ENCODE data around the gene UBE4B. TPM values are rescaled to one million over a fixed set of nuclear protein-coding genes. Genes with fewer than 3 reads are reported as not detected.

The UBE4B gene
- total and polyA plus RNA-seq, 10 of the 15 experiments (the other 5 are each of a cell fraction or from before 2014, with no cell fraction given), result 2.9 to 32.6 (median 20.7) TPM

- Histone ChIP-seq H3K27ac (ENCODE audit: control insufficient read depth, insufficient read depth) (no peak overlapping the region), H3K9ac (ENCODE audit: control insufficient read depth, insufficient read depth, low read length) (no peak overlapping the region), H3K27me3 (replicated peaks in 1 of 2; ENCODE audit: control insufficient read depth in 2 of 2, insufficient read depth in 2 of 2, low read length in 1 of 2) (no peaks in the 10 kb centered on the region), H2AFZ (ENCODE audit: control insufficient read depth, low read depth, low read length) (no peak overlapping the region), H3K4me2 (ENCODE audit: control insufficient read depth, insufficient read depth) (no peak overlapping the region), H4K20me1 (ENCODE audit: control insufficient read depth, insufficient read depth) (no peaks in the 10 kb centered on the region), H3K36me3 (ENCODE audit: control insufficient read depth in 2 of 2, insufficient read depth in 2 of 2, low read length in 1 of 2) (no peaks in the 10 kb centered on the region), H3K79me2 (ENCODE audit: control insufficient read depth, insufficient read depth, low read length) (no peaks in the 10 kb centered on the region), H3K9me3 (replicated peaks; ENCODE audit: control insufficient read depth, insufficient read depth, low read length) (no peaks in the 10 kb centered on the region), H3K4me1 (ENCODE audit: control insufficient read depth, insufficient read depth, low read length) (peaks cover 4% of the 10 kb centered on the region; the same call in 1 of the 2 replicates), H3K4me3 (no peak overlapping the region)
- in situ Hi-C loops (cut with MboI), result no loop called here
- WGBS (ENCODE audit: insufficient coverage, insufficient replicate concordance, low lambda C conversion rate, missing lambda C conversion rate), result 100% methylated on average over 2 of the region's 2 CpGs
- ChIA-PET RAD21 (ENCODE audit: unreplicated experiment) (no interaction called here), CTCF (interaction anchor here (0.7 kb wide), 1 partner anchor 228 kb away, joined by 3 read pairs; no protein-coding TSS in a partner anchor), SMC1A (ENCODE audit: uncharacterized antibody, unreplicated experiment) (no interaction called here), POLR2A (interaction anchor here (0.6 kb wide), 1 partner anchor 203 kb away, joined by 6 read pairs; no protein-coding TSS in a partner anchor)
- no peak for DNase-seq (ENCODE audit: low read depth, low spot score)
- TF ChIP-seq CHD2 (IDR thresholded peaks at IDR 0.05; ENCODE audit: borderline replicate concordance, low read depth, low read length), result no peak
- TF ChIP-seq ZNF622 (IDR thresholded peaks at IDR 0.05), result no peak
- TF ChIP-seq ZNF592 (IDR thresholded peaks at IDR 0.05), result no peak
- TF ChIP-seq CREB1 (IDR thresholded peaks at IDR 0.05; ENCODE audit: low read depth), result no peak
- no peak for TF ChIP-seq NFYB (IDR thresholded peaks at IDR 0.05; ENCODE audit: insufficient read depth, low read depth, low read length)
- TF ChIP-seq MAX (IDR thresholded peaks at IDR 0.05; ENCODE audit: low read depth, low read length), result no peak
- TF ChIP-seq ZBTB11 (CRISPR knock-in tag; IDR thresholded peaks at IDR 0.05), result no peak
- TF ChIP-seq NFIC (IDR thresholded peaks at IDR 0.05; ENCODE audit: low read depth, low read length), result no peak
- no peak for TF ChIP-seq NRF1 (conservative IDR thresholded peaks at IDR 0.05; ENCODE audit: low read depth, low read length)
- no peak for TF ChIP-seq RFX5 (IDR thresholded peaks at IDR 0.05; ENCODE audit: low read depth, low read length)
- no peak for TF ChIP-seq ZNF207 (IDR thresholded peaks at IDR 0.05; ENCODE audit: borderline replicate concordance)
- TF ChIP-seq RUNX3 (IDR thresholded peaks at IDR 0.05; ENCODE audit: low read length), result no peak
- TF ChIP-seq CBFB (IDR thresholded peaks at IDR 0.05; ENCODE audit: low read depth), result no peak
- no peak for TF ChIP-seq ZBED1 (IDR thresholded peaks at IDR 0.05; ENCODE audit: borderline replicate concordance)
- TF ChIP-seq ZZZ3 (IDR thresholded peaks at IDR 0.05; ENCODE audit: control insufficient read depth, insufficient read length, low read depth), result no peak
- TF ChIP-seq ATF7 (IDR thresholded peaks at IDR 0.05; ENCODE audit: low read depth), result no peak
- no peak for ATAC-seq
- no peak for FAIRE-seq
- no TSS peak for BruUV-seq (replicated peaks)
- intact Hi-C loops (cut with micrococcal nuclease; ENCODE audit: unreplicated experiment), result no loop called here
Observed at GRCh38 chr1:10188133-10188650, 155.4 kb downstream of the UBE4B start.
